ENCODE measurements around the gene DENND4A. TPM values are rescaled to one million over a fixed set of nuclear protein-coding genes. Genes with fewer than 3 reads are reported as not detected.
"Not testable (repeated sequence)": the region's sequence is repeated elsewhere in the genome, so short reads cannot be mapped to it uniquely, and the experiment has no call there.

The DENND4A gene
- total RNA-seq, 4 donors from 2014 or later, result 38.8 to 64.8 (median 52.3) TPM

DNA sequence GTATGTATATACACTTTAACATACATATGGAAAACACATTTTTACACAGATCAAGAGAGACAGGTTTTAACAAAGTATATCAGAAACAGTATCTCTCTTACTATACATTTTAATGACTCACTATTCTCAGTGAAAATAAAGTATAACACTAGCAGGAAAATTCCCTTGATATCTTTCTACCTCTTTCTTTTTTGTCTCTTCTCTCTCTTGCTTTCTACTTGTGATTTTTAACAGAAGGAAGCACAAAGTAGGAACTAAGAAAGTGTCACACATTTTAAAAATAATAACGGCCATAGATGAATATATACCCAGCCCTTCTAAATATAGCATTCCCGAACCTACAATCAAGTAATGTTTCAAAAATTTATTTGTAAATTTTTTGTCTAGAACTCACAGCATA is 4.8 kb downstream of the DENND4A start:
- ATAC-seq (ENCODE audit: low FRiP score), result no peak
- TF ChIP-seq, protein P1, sequence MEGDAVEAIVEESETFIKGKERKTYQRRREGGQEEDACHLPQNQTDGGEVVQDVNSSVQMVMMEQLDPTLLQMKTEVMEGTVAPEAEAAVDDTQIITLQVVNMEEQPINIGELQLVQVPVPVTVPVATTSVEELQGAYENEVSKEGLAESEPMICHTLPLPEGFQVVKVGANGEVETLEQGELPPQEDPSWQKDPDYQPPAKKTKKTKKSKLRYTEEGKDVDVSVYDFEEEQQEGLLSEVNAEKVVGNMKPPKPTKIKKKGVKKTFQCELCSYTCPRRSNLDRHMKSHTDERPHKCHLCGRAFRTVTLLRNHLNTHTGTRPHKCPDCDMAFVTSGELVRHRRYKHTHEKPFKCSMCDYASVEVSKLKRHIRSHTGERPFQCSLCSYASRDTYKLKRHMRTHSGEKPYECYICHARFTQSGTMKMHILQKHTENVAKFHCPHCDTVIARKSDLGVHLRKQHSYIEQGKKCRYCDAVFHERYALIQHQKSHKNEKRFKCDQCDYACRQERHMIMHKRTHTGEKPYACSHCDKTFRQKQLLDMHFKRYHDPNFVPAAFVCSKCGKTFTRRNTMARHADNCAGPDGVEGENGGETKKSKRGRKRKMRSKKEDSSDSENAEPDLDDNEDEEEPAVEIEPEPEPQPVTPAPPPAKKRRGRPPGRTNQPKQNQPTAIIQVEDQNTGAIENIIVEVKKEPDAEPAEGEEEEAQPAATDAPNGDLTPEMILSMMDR (IDR thresholded peaks at IDR 0.05), result no peak

DNA sequence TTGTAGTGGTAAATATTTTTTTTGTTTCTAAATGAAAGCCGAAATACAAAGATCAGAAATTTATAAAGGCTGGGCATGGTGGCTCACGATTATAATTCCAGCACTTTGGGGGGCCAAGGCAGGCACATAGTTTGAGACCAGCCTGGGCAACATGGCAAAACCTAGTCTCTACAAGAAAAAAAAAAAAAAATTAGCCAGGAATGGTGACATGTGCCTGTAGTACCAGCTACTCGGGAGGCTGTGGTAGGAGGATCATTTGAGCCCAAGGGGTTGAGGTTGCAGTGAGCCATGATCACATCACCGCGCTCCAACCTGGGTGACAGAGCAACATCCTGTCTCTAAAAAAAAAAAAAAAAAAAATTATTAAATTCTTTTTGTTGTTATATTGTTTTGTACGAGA is 6.9 kb downstream of the DENND4A start:
- no peak for DNase-seq (ENCODE audit: low spot score)
- no peak for ATAC-seq (ENCODE audit: low FRiP score)
- TF ChIP-seq, protein P1 (IDR thresholded peaks at IDR 0.05), result no peak

More for the DNA sequence above, 4.8 kb downstream of the DENND4A start:
- no peak for DNase-seq (ENCODE audit: low spot score)

DNA sequence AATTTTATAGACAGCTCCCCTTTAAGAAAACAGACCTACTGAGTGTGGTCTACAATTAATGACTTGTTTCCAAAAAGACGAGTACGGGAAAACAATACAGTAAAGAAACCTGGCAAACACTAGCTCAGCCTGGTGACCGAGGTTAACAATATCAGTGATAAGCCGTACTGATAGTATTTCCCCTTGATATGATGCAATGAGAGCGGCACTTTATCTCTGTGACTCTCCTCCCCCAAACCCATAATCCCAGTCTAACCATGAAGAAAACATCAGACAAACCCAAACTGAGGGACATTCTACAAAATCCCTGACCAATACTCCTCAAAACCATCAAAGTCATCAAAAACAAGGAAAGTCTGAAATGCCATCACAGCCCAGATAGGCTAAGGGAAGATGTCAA is 8.2 kb downstream of the DENND4A start:
- ATAC-seq (ENCODE audit: low FRiP score) (no peak), DNase-seq (ENCODE audit: low spot score) (no peak)
- TF ChIP-seq, protein P1 (IDR thresholded peaks at IDR 0.05), result no peak

DNA sequence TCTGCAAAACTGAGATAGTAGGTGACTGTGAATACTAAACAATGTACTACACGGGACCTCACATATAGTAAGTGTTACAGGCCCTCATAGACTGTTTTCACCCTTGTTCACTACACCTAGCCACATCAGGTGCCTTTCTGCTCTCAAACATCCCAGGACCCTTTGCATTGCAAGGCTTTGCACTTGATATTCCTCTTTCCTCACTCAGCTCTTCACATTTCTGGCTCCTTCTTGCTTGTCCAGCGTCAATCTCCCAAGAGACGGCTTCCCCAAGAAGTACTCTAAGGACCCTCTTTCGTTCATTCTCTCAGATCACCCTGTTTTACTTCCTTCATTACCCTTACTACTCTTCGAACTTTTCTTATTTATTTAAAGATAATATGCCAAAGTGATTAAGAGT is 10.0 kb downstream of the DENND4A start:
- DNase-seq (ENCODE audit: low spot score) (no peak), ATAC-seq (ENCODE audit: low FRiP score) (no peak)
- TF ChIP-seq, protein P1 (IDR thresholded peaks at IDR 0.05), result no peak

DNA sequence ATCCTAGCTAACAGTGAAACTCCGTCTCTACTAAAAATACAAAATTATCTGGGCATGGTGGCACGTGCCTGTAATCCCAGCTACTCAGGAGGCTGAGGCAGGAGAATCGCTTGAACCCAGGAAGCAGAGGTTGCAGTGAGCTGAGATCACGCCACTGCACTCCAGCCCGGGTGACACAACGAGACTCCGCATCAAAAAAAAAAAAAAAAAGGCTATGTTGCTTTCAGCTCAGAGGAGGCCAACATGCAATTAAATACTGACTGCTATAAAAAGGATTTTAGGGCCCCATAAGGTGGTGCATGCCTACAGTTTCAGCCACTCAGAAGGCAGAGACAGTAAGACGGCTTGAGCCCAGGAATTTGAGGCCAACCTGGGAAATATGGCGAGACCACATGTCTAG is 13.4 kb downstream of the DENND4A start:
- not testable (repeated sequence) for DNase-seq (ENCODE audit: low spot score); ATAC-seq (ENCODE audit: low FRiP score)

DNA sequence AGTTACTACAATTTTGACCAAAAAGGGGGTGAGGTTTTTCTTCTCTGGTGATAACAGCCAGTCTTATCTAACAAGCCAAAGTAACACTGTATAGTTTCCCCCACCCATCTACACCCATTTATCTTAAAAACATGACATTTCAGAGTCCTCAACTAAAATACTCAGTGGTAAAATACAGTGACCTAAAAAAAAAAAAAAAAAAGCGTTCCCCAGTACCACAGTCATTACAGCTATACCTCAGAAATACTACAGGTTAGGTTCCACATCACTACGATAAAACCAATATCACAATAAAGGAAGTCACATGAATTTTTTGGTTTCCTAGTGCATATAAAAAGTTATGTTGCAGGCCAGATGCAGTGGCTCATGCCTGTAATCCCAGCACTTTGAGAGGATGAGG is 13.8 kb downstream of the DENND4A start:
- DNase-seq (ENCODE audit: low spot score) (no peak), ATAC-seq (ENCODE audit: low FRiP score) (no peak)
- TF ChIP-seq, protein P1 (IDR thresholded peaks at IDR 0.05), result no peak

DNA sequence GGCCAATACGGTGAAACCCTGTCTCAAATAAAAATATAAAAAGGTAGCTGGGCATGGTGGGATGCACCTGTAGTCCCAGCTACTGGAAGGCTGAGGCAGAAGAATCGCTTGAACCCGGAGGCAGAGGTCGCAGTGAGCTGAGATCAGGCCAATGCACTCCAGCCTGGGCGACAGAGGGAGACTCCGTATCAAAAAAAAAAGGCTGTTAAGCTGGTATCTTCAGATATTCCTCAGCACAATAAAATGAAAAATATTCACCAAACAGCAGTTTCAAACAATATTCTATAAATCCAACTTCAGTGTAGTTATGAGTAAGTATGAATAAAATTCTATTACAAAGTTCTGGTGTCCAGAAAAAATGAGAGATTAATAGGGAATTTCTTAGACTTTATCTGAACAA is 14.2 kb downstream of the DENND4A start:
- no peak for DNase-seq (ENCODE audit: low spot score)
- ATAC-seq (ENCODE audit: low FRiP score), result no peak
- TF ChIP-seq, protein P1 (IDR thresholded peaks at IDR 0.05), result no peak

DNA sequence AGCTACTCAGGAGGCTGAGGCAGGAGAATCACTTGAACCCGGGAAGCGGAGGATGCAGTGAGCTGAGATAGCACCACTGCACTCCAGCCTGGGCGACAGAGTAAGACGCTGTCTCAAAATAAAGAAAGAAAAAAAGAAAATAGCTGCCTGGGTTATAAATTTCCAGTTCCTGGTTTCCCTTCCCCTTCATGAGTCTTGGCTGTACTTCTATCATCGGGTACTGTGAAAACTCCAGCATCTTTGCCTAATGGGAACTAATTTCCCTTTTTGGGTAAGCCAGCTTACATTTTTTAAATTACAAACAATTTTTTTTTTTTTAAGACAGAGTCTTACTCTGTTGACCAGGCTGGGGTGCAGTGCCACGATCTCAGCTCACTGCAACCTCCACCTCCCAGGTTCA is 15.0 kb downstream of the DENND4A start:
- no peak for ATAC-seq (ENCODE audit: low FRiP score)
- no peak for DNase-seq (ENCODE audit: low spot score)
- TF ChIP-seq, protein P1 (IDR thresholded peaks at IDR 0.05), result no peak
